Endothelial cell of umbilical vein (primary cell): ENCODE measurements around the gene PFDN6. TPM values are rescaled to one million over a fixed set of nuclear protein-coding genes. Genes with fewer than 3 reads are reported as not detected.

Experiments
- BruUV-seq: library from RNA; stranded (reverse); fragments of 400-500 nt; replicated peaks from 2 replicates; lab custom pipeline; 2021; lab: Mats Ljungman, UMichigan
- CTCF ChIA-PET: fragments of 300-600, 350-600 bp; sonication (Branson Sonifier 250); formaldehyde crosslinking; loops from one replicate; lab custom pipeline; 2021; ENCODE audit warnings: antibody characterized with exemption, inconsistent platforms; lab: Charles Lee
- POLR2A ChIA-PET: fragments of 300-600, 350-600 bp; sonication (Branson Sonifier 250); formaldehyde crosslinking; loops from one replicate; lab custom pipeline; 2021; ENCODE audit warnings: antibody characterized with exemption, inconsistent platforms; lab: Charles Lee
- DNase-seq: peaks from one replicate; pipeline ENCODE4 v3.0.0-alpha.2; 2011; ENCODE audit warnings: low read depth, low spot score
- FAIRE-seq: peaks from 2 replicates; lab custom pipeline; 2011; peaks lifted over from hg19 to GRCh38; lab: Jason Lieb, UNC
- H2AFZ ChIP-seq: 2 replicates; pipeline ENCODE4 v1.6.0; 2012; ENCODE audit warnings: low read depth, low read length, control low read depth, inconsistent platforms
- H3K27ac ChIP-seq: 2 replicates; pipeline ENCODE4 v1.5.1; 2011; ENCODE audit warnings: low read depth, mild to moderate bottlenecking, control low read depth, low read length, moderate library complexity; ENCODE audit not compliant: insufficient read depth
- H3K27me3 ChIP-seq, 2 experiments: 2 replicates each; pipeline versions ENCODE4 v1.6.0 to v1.6.1; 2011; ENCODE audit warnings: low read length in 2 of 2, mixed read lengths in 1 of 2; ENCODE audit not compliant: control insufficient read depth in 2 of 2, insufficient read depth in 2 of 2
- H3K36me3 ChIP-seq, 2 experiments: 2 replicates in 1 of 2; 3 replicates in 1 of 2; pipeline ENCODE4 v1.5.1; 2011; ENCODE audit warnings: low read length in 2 of 2, mild to moderate bottlenecking in 1 of 2, moderate library complexity in 1 of 2; ENCODE audit not compliant: control insufficient read depth in 2 of 2, insufficient read depth in 2 of 2; ENCODE audit errors: extremely low read depth in 1 of 2
- H3K4me1 ChIP-seq: 3 replicates; pipeline ENCODE4 v1.5.1; 2011; ENCODE audit warnings: mild to moderate bottlenecking, low read length; ENCODE audit not compliant: control insufficient read depth, insufficient read depth; ENCODE audit errors: extremely low read depth
- H3K4me2 ChIP-seq: 2 replicates; pipeline ENCODE4 v1.6.1; 2011; ENCODE audit warnings: low read length, control low read depth, mixed read lengths; ENCODE audit not compliant: insufficient read depth
- H3K4me3 ChIP-seq, 3 experiments: fragments of 200-600 bp in 1 of 3; sonication (generic), shearing (Covaris generic) in 1 of 3; replicated peaks in 1 of 3; 2 replicates each; pipeline ENCODE4 v1.5.1; 2011 to 2016; ENCODE audit warnings: control low read depth in 3 of 3, low read length in 3 of 3, mild to moderate bottlenecking in 2 of 3, inconsistent platforms in 1 of 3, low read depth in 1 of 3, moderate library complexity in 1 of 3; ENCODE audit not compliant: insufficient read depth in 1 of 3
- H3K79me2 ChIP-seq: 2 replicates; pipeline ENCODE4 v1.6.0; 2012; ENCODE audit warnings: low read length, inconsistent platforms; ENCODE audit not compliant: control insufficient read depth, insufficient read depth
- H3K9ac ChIP-seq: replicated peaks from 2 replicates; pipeline ENCODE3; 2011; ENCODE audit warnings: low read length, control low read depth; ENCODE audit not compliant: insufficient read depth; ENCODE audit errors: extremely low read depth
- H3K9me1 ChIP-seq: replicated peaks from 3 replicates; pipeline ENCODE4 v1.6.0; 2011; ENCODE audit warnings: mild to moderate bottlenecking, low read length; ENCODE audit not compliant: control insufficient read depth, insufficient read depth; ENCODE audit errors: extremely low read depth
- H3K9me3 ChIP-seq: replicated peaks from 2 replicates; pipeline ENCODE4 v1.5.1; 2012; ENCODE audit warnings: low read length, inconsistent platforms; ENCODE audit not compliant: control insufficient read depth, insufficient read depth
- H4K20me1 ChIP-seq: replicated peaks from 2 replicates; pipeline ENCODE3; 2011; ENCODE audit warnings: mild to moderate bottlenecking, low read length; ENCODE audit not compliant: control insufficient read depth, insufficient read depth; ENCODE audit errors: extremely low read depth
- EZH2 ChIP-seq: IDR thresholded peaks from 2 replicates; pipeline ENCODE4 v1.6.1; 2012; ENCODE audit warnings: borderline replicate concordance, low read depth, mild to moderate bottlenecking, moderate library complexity, low read length, inconsistent platforms; ENCODE audit not compliant: severe bottlenecking
- FOS ChIP-seq: IDR thresholded peaks from 2 replicates; pipeline ENCODE4 v1.6.1; 2011; ENCODE audit warnings: mild to moderate bottlenecking, low read length, moderate library complexity, borderline replicate concordance; ENCODE audit not compliant: insufficient read depth
- GATA2 ChIP-seq: IDR thresholded peaks from 2 replicates; pipeline ENCODE4 v1.7.0; 2011; ENCODE audit warnings: low read depth, mild to moderate bottlenecking, moderate library complexity, mixed read lengths, low read length; ENCODE audit not compliant: insufficient read length, insufficient read depth
- JUN ChIP-seq: IDR thresholded peaks from 2 replicates; pipeline ENCODE4 v1.6.1; 2011; ENCODE audit warnings: borderline replicate concordance, low read depth; ENCODE audit not compliant: insufficient read length, insufficient read depth
- MYC ChIP-seq: IDR thresholded peaks from one replicate; pipeline ENCODE4 v1.6.1; 2011; ENCODE audit warnings: mild to moderate bottlenecking, low read depth, low read length
- POLR2A ChIP-seq: IDR thresholded peaks from 2 replicates; pipeline ENCODE4 v1.6.1; 2012; ENCODE audit warnings: low read depth, mild to moderate bottlenecking, control low read depth, low read length
- POLR2AphosphoS5 ChIP-seq: IDR thresholded peaks from 2 replicates; pipeline ENCODE4 v1.6.1; 2012; ENCODE audit warnings: low read depth, mild to moderate bottlenecking, control low read depth, low read length, moderate library complexity; ENCODE audit not compliant: insufficient read depth
- dilution Hi-C: fragments of 300-500 bp; cut with MboI; formaldehyde crosslinking; loops from one replicate; pipeline ENCODE4 v1.15.0; 2019; ENCODE audit warnings: low sequenced_read_pairs; ENCODE audit not compliant: extremely low pct_ligation_motif_present
- intact Hi-C: fragments of 100-400 bp; cut with micrococcal nuclease; formaldehyde crosslinking; loops from one replicate; pipeline ENCODE4 v1.10.0; 2022
- polyA plus RNA-seq, 4 experiments: library from polyadenylated mRNA; depleted of rRNA in 3 of 4; stranded (reverse) in 3 of 4; unstranded in 1 of 4; fragments of >200 nt; gene quantifications; 2 replicates each; pipeline versions ENCODE4 v1.2.1 to v1.2.3, GENCODE V29; 2011 to 2012; ENCODE audit warnings: missing spikeins in 1 of 4
- total RNA-seq: library from RNA; stranded (reverse); gene quantifications from 2 replicates; pipeline ENCODE4 v1.2.3, GENCODE V29; 2021
- TF ChIP-seq, protein P1 (sequence below), 2 donors: IDR thresholded peaks; 1 replicate in 1 of 2; 2 replicates in 1 of 2; pipeline ENCODE4 v1.5.1; 2011; ENCODE audit warnings: low read length in 2 of 2, mild to moderate bottlenecking in 2 of 2, moderate library complexity in 2 of 2, control low read depth in 1 of 2, inconsistent platforms in 1 of 2, low read depth in 1 of 2; ENCODE audit not compliant: insufficient read depth in 1 of 2; ENCODE audit errors: extremely low read depth in 1 of 2
- TF ChIP-seq, protein P2 (sequence below): IDR thresholded peaks from 2 replicates; pipeline ENCODE4 v1.6.1; 2011; ENCODE audit not compliant: insufficient read depth, insufficient read length

Gene PFDN6
- total and polyA plus RNA-seq, 2 donors (not counting 3 experiments of a cell fraction or from before 2014, with no cell fraction given), result 31.0 to 63.5 TPM

DNA sequence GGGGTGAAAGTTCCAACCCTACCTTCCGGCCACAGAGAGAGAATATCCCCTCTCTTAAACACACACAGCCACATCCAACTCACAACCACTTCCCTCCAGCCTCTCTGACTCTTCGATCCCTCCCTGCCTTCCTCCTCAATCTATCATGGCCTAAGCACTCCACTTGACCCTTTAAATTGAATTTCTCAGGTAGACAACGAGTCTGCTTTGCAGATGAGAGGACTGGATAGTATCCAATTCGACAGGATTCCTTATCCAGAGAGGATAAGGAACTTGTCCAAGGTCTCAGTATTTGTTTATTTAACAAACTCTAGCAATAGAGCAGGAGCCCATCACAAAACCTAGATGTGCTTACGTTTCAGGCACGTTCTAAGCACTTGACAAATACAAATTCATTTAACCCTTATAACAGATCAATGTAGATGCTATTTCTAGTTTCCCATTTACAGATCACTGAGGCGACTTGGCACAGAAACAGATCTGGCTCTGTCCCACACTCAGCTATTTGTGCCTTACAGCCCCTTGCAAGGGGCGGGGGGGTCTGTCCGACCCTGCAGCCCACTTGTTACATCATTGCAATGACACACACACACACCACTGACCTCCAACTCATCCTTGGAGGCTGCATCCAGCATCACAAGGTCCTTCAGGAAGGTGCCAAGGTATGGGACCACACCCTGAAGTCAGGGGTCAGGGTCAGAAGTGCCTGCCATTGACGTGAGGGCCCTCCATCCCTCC lies 4.9 kb downstream of the PFDN6 start:
- FAIRE-seq, result no peak
- Histone ChIP-seq H3K36me3 (peaks cover 7 to 33% of the 10 kb centered on the region in 2 experiments), H3K79me2 (peaks cover 19% of the 10 kb centered on the region), H3K27me3 (no peaks in the 10 kb centered on the region), H2AFZ (no peak overlapping the region), H4K20me1 (no peaks in the 10 kb centered on the region), H3K9me1 (no peaks in the 10 kb centered on the region), H3K9ac (no peak overlapping the region), H3K4me2 (no peak overlapping the region), H3K4me1 (peaks cover 16% of the 10 kb centered on the region), H3K4me3 (no peak overlapping the region), H3K27ac (no peak overlapping the region), H3K9me3 (no peaks in the 10 kb centered on the region)
- TF ChIP-seq, protein P1, sequence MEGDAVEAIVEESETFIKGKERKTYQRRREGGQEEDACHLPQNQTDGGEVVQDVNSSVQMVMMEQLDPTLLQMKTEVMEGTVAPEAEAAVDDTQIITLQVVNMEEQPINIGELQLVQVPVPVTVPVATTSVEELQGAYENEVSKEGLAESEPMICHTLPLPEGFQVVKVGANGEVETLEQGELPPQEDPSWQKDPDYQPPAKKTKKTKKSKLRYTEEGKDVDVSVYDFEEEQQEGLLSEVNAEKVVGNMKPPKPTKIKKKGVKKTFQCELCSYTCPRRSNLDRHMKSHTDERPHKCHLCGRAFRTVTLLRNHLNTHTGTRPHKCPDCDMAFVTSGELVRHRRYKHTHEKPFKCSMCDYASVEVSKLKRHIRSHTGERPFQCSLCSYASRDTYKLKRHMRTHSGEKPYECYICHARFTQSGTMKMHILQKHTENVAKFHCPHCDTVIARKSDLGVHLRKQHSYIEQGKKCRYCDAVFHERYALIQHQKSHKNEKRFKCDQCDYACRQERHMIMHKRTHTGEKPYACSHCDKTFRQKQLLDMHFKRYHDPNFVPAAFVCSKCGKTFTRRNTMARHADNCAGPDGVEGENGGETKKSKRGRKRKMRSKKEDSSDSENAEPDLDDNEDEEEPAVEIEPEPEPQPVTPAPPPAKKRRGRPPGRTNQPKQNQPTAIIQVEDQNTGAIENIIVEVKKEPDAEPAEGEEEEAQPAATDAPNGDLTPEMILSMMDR (IDR thresholded peaks at IDR 0.05; ENCODE audit: extremely low read depth in 1 of 2, insufficient read depth in 1 of 2, low read depth in 1 of 2, low read length in 2 of 2), result no peak
- no peak for TF ChIP-seq FOS
- no peak for TF ChIP-seq GATA2
- no peak for TF ChIP-seq MYC
- TF ChIP-seq, protein P2, sequence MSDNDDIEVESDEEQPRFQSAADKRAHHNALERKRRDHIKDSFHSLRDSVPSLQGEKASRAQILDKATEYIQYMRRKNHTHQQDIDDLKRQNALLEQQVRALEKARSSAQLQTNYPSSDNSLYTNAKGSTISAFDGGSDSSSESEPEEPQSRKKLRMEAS, result no peak
- no peak for TF ChIP-seq POLR2AphosphoS5
- TF ChIP-seq JUN, result no peak
- TF ChIP-seq EZH2, result no peak
- TF ChIP-seq POLR2A, result no peak
- intact Hi-C loops, result no loop called here
- BruUV-seq, result no TSS peak
- POLR2A ChIA-PET, result no interaction called here
- CTCF ChIA-PET, result interaction anchor here (1.4 kb wide), 1 partner anchor 17 kb away, joined by 3 read pairs; the partner anchor contains the start of gene B3GALT4
- no peak for DNase-seq
- dilution Hi-C loops, result no loop called here
